Upper lobe of left lung (tissue), 6 donors: ENCODE data around the gene GRIA3. TPM values are rescaled to one million over a fixed set of nuclear protein-coding genes. Genes with fewer than 3 reads are reported as not detected.

ENCODE experiments used
- ATAC-seq, 2 donors: fragments of 200-7000 bp; cut with Tn5 transposase; one replicate each; pipeline ENCODE4 v1.9.1; 2022; ENCODE audit warnings: mild to moderate bottlenecking in 2 of 2, moderate library complexity in 2 of 2; ENCODE audit not compliant: low FRiP score in 2 of 2
- DNase-seq, 2 donors: peaks; one replicate each; pipeline ENCODE4 v3.0.0-alpha.2; 2019 to 2020
- H3K27ac ChIP-seq, 4 donors: fragments of 200-600 bp; sonication (generic); one replicate each; pipeline ENCODE4 v1.5.1; 2016 to 2019
- H3K27me3 ChIP-seq, 4 donors: fragments of 200-600 bp; sonication (generic); one replicate each; pipeline ENCODE4 v1.5.1; 2017 to 2019
- H3K36me3 ChIP-seq, 4 donors: fragments of 200-600 bp; sonication (generic); one replicate each; pipeline ENCODE4 v1.5.1; 2016 to 2019
- H3K4me1 ChIP-seq, 4 donors: fragments of 200-600 bp; sonication (generic); one replicate each; pipeline ENCODE4 v1.5.1; 2018 to 2019
- H3K4me3 ChIP-seq, 4 donors: fragments of 200-600 bp; sonication (generic); one replicate each; pipeline ENCODE4 v1.5.1; 2017 to 2019; ENCODE audit warnings: mild to moderate bottlenecking in 2 of 4, moderate library complexity in 1 of 4
- H3K9me3 ChIP-seq, 4 donors: fragments of 200-600 bp; sonication (generic); one replicate each; pipeline ENCODE4 v1.5.1; 2018 to 2019
- CTCF ChIP-seq, 6 experiments: fragments of 450-650 bp in 4 of 6; fragments of 200-600 bp in 2 of 6; sonication (generic) in 2 of 6; IDR thresholded peaks; one replicate each; pipeline ENCODE4 v1.5.1; 2016 to 2019; ENCODE audit warnings: antibody characterized with exemption in 6 of 6
- EP300 ChIP-seq, 4 donors: sonication (generic); formaldehyde crosslinking; IDR thresholded peaks; one replicate each; pipeline ENCODE4 v1.5.1; 2017; ENCODE audit warnings: antibody characterized with exemption in 4 of 4, control low read depth in 2 of 4
- POLR2A ChIP-seq, 4 donors: fragments of 450-650 bp; IDR thresholded peaks; one replicate each; pipeline ENCODE4 v1.5.1; 2016 to 2017; ENCODE audit warnings: antibody characterized with exemption in 4 of 4, mild to moderate bottlenecking in 2 of 4
- POLR2AphosphoS5 ChIP-seq, 2 donors: sonication (generic); formaldehyde crosslinking; IDR thresholded peaks; one replicate each; pipeline ENCODE4 v1.5.1; 2017; ENCODE audit warnings: antibody characterized with exemption in 2 of 2
- WGBS, 2 donors: methylation state at CpG; one replicate each; pipeline ENCODE4 v1.1.5; 2017 to 2018; 5-methylcytosine and 5-hydroxymethylcytosine counted together
- total RNA-seq, 6 donors: library from RNA; depleted of rRNA in 4 of 6; stranded (reverse); fragments of >200 nt in 4 of 6; gene quantifications; one replicate each; pipeline versions ENCODE4 v1.1.0 to v1.2.1, GENCODE V29; 2016 to 2021
- donor health status: DM: no; HTN: no; CAD: no; lungs with moderate emphysema.
- donor health status: DM: no; HTN: yes; CAD: no; lungs with severe emphysema.

The GRIA3 gene
- total RNA-seq, 6 donors from 2014 or later: under 0.01 to 0.57 (median 0.29) TPM; not detected in 3

GRCh38 chrX:123475068-123475724, 291.1 kb downstream of the GRIA3 start:
- ATAC-seq (no peak), DNase-seq (no peak)
- Histone ChIP-seq H3K4me1 (no peaks in the 10 kb centered on the region), H3K27ac (no peak overlapping the region), H3K4me3 (no peak overlapping the region), H3K9me3 (no peaks in the 10 kb centered on the region), H3K27me3 (no peaks in the 10 kb centered on the region), H3K36me3 (no peaks in the 10 kb centered on the region)
- TF ChIP-seq EP300 (IDR thresholded peaks at IDR 0.05) (no peak), CTCF (IDR thresholded peaks at IDR 0.05) (no peak), POLR2AphosphoS5 (IDR thresholded peaks at IDR 0.05) (no peak), POLR2A (IDR thresholded peaks at IDR 0.05) (no peak)
- WGBS, 2 donors: 38 to 52% methylated on average over 2 of the region's 2 CpGs

GRCh38 chrX:123476611-123477219, 292.6 kb downstream of the GRIA3 start:
- 56 to 62% methylated on average over 3 to 5 of the region's 5 CpGs for WGBS, 2 donors
- no peak for ATAC-seq
- Histone ChIP-seq H3K27me3 (no peaks in the 10 kb centered on the region), H3K36me3 (no peaks in the 10 kb centered on the region), H3K4me3 (no peak overlapping the region), H3K4me1 (no peaks in the 10 kb centered on the region), H3K9me3 (no peaks in the 10 kb centered on the region), H3K27ac (no peak overlapping the region)
- no peak for TF ChIP-seq POLR2AphosphoS5 (IDR thresholded peaks at IDR 0.05)
- no peak for DNase-seq

- H3K4me3 ChIP-seq: no peak overlapping the region
- H3K4me1 ChIP-seq: no peaks in the 10 kb centered on the region
- 82 to 94% methylated on average over 3 of the region's 3 CpGs for WGBS, 2 donors
- TF ChIP-seq CTCF (IDR thresholded peaks at IDR 0.05): no peak
- no peak for TF ChIP-seq EP300 (IDR thresholded peaks at IDR 0.05)
- TF ChIP-seq POLR2AphosphoS5 (IDR thresholded peaks at IDR 0.05): no peak
- TF ChIP-seq POLR2A (IDR thresholded peaks at IDR 0.05): no peak
- ATAC-seq (no peak), DNase-seq (no peak)
- no peak overlapping the region for H3K27ac ChIP-seq
- H3K27me3 ChIP-seq: no peaks in the 10 kb centered on the region
- no peaks in the 10 kb centered on the region for H3K36me3 ChIP-seq
- H3K9me3 ChIP-seq: no peaks in the 10 kb centered on the region
These were observed 293.6 kb downstream of the GRIA3 start for GRCh38 chrX:123477673-123478072.

DNA sequence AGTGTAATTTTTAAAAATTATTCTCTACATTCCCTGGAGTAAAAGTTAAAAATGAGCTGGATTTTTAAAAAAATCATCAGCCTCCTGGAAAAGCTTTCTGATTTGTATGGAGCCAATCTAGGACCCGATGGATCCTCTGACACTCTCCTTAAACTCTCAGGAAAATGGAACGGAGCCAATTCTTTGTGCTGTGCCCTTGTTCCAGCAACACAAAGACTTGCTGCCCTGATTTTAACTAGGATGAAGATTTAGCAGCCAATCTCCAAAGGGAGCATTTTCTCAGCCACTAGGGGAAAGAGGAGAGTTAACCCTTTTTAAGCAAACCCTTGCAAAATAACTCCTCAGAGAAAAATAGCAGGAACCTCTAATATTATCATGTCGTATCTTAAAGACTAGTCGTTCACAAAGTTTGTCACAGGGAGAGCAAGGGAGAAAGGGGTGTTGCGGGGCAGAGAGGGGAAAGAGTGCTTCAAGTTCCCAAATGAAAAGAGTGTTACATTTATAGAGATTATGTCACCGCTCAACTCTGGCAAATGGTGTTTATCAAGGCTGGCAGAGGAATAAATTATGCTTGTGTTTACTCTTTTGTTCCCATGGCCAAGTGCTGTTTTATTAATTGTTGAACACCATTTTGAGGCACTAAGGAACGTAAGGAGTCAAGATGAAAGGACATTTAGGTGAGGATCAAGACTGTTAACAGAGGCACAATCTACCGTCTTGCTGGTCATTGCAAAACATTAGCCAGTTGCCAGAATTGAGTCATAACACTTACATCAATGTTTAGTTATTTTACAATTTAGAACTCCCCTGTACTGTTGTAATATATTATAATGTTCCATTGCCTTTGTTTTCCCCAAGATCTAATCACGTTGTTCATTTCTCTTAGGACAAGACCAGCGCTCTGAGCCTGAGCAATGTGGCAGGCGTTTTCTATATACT, 298.1 kb downstream of the GRIA3 start:
- Histone ChIP-seq H3K4me3 (no peak overlapping the region), H3K36me3 (no peaks in the 10 kb centered on the region), H3K9me3 (no peaks in the 10 kb centered on the region), H3K4me1 (no peaks in the 10 kb centered on the region), H3K27ac (no peak overlapping the region), H3K27me3 (no peaks in the 10 kb centered on the region)
- TF ChIP-seq EP300 (IDR thresholded peaks at IDR 0.05) (no peak), POLR2AphosphoS5 (IDR thresholded peaks at IDR 0.05) (no peak), CTCF (IDR thresholded peaks at IDR 0.05) (no peak), POLR2A (IDR thresholded peaks at IDR 0.05) (no peak)
- DNase-seq (no peak), ATAC-seq (peak in 1 of 2 donors; percentile 78)
- 46 to 53% methylated on average over 11 of the region's 11 CpGs for WGBS, 2 donors

DNA sequence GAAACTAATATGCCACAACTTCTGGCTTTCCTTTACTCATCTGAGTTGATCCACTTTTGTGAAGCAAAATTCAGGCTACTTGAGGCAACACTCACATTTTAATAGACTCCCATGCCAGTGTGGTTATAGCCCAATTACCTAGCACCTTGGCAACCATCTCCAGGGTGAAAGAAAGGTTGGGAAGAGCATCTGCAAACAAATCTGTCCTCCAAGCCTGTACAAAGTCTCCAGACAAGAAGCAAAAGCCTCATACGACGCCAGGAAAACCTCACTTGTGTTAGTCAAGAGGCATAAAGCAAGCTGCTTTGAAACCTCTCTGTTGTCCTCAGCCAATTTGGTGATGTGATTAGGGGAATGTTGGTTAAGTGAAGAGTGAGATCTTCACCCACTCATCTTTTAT, 302.2 kb downstream of the GRIA3 start:
- H3K27me3 ChIP-seq: no peaks in the 10 kb centered on the region
- no peak for TF ChIP-seq POLR2A (IDR thresholded peaks at IDR 0.05)
- no peak for TF ChIP-seq CTCF (IDR thresholded peaks at IDR 0.05)
- TF ChIP-seq POLR2AphosphoS5 (IDR thresholded peaks at IDR 0.05): no peak
- no peak for TF ChIP-seq EP300 (IDR thresholded peaks at IDR 0.05)
- no peaks in the 10 kb centered on the region for H3K36me3 ChIP-seq
- no peak for ATAC-seq
- no peaks in the 10 kb centered on the region for H3K9me3 ChIP-seq
- WGBS, 2 donors: 76 to 82% methylated on average over 2 of the region's 2 CpGs
- no peak overlapping the region for H3K27ac ChIP-seq
- DNase-seq: no peak
- H3K4me1 ChIP-seq: no peaks in the 10 kb centered on the region
- no peak overlapping the region for H3K4me3 ChIP-seq
